ENCODE measurements around the gene PGF.
"Not testable (repeated sequence)": the region's sequence is repeated elsewhere in the genome, so short reads cannot be mapped to it uniquely, and the experiment has no call there.

PGF gene

GRCh38 chr14:74942181-74942580 is 13.2 kb downstream of the PGF start:
- no peak for DNase-seq (ENCODE audit: low read depth)

- peak; percentile 35 for DNase-seq (ENCODE audit: low read depth)
Observed at GRCh38 chr14:74941676-74942097, 13.7 kb downstream of the PGF start.

DNA sequence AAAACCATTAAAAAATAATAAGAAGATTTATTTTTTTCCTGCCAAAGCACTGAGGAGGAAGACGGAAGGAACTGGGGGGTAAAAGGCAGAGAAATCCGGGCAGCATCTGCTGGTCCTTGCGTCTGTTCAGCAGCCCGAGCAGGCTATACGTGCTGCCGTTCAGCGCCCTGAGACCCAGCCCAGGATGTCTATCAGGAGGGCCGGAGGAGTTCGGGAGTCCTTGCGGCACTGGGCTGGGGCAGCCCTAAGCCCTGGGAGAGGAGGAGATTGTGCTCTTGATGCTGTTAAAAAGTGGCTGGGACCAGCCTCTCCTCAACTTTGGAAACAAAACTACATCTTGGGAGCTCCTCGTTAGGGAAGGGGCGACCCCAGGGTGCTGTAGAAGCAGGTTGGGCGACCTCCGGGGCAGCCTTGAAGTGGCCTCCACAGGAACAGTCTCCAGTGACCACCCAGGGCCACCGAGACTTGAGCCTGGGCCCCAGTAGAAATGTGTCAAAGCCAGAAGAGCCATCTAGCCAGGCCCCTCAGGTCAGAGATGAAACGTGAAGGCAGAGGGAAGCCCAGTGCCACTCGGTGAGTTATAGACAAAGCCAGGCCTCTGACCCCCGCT is 14.3 kb downstream of the PGF start:
- no peak for DNase-seq (ENCODE audit: low read depth)

DNA sequence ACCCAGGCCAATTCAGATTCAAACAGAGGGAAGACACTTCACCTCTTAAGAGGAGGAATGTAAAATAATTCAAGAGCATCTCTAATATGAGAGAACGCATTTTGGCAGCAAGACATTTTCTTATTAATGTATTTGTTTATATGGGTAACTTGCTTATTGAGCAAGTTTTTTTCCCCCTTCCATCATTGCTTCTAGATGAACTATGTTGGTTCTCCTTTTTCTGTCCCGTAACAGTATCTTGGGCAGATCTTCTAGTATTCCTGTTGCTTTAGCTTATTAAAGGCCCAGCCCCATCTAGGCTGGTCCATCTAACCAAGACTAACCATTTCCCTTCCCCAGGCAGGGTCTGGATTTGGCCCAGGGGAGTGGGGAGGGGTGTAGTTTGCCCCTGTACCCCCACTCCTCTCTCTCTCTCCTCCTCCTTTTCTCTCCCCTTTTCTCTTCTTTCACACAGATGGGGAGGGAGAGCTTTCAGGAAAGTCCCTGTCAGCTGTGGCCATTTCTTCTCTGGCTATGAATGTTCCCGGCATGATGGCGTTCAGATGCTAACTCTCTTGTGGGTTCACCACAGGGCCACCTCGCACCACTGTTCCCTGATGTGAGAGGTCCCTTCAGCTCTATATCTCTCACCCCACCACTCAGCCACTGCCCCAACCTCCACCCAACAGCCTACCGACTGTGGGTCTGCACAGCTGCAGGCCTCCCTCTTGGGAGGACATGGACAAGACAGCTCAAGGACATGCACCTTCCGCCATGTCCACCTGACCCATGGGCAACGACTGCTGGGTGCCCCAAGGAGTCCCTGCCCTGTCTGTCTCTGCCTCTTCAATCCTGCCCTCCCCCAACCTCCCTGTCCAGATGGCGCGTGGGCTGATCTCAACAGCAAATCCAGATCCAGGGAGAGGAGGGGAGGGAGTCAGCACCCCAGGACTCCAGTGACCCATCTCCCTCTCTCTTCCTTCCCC is 16.6 kb downstream of the PGF start:
- no peak for DNase-seq (ENCODE audit: low read depth)

- DNase-seq (ENCODE audit: low read depth) = no peak
Observed at GRCh38 chr14:74937171-74937570, 18.2 kb downstream of the PGF start.

GRCh38 chr14:74936731-74937130 is 18.7 kb downstream of the PGF start:
- DNase-seq (ENCODE audit: low read depth) = no peak

DNA sequence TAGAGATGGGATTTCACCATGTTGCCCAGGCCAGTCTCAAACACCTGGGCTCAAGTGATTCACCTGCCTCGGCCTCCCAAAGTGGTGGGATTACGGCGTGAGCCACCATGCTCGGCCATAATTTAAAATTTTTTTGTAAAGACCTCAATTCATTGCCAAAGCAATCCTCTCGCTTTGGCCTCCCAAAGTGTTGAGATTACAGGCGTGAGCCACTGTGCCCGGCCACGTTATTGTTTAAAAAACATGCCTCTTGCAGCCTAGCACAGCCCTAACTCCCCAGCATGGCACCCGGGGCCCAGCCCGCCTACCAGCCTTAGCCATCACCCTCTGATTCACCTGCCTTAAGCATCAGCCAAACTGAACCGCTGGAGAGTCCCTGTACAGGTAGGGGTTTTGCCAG is 19.2 kb downstream of the PGF start:
- no peak for DNase-seq (ENCODE audit: low read depth)

- DNase-seq (ENCODE audit: low read depth) = no peak
Observed at GRCh38 chr14:74935360-74935680, 20.1 kb downstream of the PGF start.

- no peak for DNase-seq (ENCODE audit: low read depth)
Observed at GRCh38 chr14:74934476-74935359, 20.7 kb downstream of the PGF start.

- no peak for DNase-seq (ENCODE audit: low read depth)
Observed at GRCh38 chr14:74934041-74934440, 21.4 kb downstream of the PGF start.

DNA sequence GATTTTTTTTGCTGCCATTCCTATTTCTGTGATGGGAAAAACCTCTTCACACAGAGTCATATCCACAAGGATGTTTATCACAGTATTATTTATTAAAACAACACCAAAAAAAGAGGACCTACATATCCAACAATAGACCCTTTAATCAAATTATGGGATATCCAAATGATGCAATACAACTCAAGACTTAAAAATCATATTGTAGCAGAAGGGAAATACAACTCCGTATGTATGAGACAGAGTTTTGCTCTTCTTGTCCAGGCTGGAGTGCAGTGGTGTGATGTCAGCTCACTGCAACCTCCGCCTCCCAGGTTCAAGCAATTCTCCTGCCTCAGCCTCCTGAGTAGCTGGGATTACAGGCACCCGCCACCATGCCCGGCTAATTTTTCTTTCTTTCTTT is 22.5 kb downstream of the PGF start:
- not testable (repeated sequence) for DNase-seq (ENCODE audit: low read depth)

DNA sequence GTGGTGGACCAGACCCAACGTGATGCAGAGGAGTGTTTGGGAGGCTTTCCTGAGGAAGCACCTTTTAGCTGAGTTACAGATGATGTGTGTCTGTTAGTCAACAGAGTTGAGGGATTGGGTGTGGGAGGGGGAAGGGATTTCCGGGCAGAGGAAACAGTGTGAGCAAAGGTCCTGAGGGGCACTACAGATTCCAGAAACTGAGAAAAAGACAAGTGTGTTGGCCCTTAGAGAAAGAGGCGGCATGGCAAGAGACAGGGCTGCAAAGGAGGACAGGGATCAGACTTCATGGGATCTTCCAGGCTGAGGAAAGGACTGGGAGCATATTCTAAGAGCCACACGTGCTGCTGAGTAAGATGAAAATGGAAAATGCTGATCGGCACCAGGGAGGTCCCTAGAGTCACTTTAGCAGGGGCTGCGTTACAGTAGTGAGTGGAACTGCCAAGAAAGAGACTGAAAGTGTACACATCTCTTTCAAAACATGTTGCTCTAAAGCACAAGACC is 22.9 kb downstream of the PGF start:
- DNase-seq (ENCODE audit: low read depth) = no peak

DNA sequence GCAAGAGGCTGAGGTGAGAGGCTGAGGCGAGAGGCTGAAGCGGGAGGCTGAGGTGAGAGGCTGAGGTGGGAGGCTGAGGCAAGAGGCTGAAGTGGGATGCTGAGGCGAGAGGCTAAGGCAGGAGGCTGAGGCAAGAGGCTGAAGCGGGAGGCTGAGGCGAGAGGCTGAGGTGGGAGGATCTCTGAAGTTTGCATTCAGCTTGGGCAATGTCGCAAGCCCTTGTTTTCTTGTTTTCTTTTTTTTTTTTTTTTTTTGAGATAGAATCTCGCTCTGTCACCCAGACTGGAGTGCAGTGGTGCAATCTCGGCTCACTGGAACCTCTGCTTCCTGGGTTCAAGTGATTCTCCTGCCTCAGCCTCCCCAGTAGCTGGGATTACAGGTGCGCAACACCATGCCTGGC is 23.7 kb downstream of the PGF start:
- DNase-seq (ENCODE audit: low read depth) = not testable (repeated sequence)

GRCh38 chr14:74929242-74929641 is 26.2 kb downstream of the PGF start:
- no peak for DNase-seq (ENCODE audit: low read depth)

GRCh38 chr14:74927225-74927624 is 28.2 kb downstream of the PGF start:
- DNase-seq (ENCODE audit: low read depth) = no peak

GRCh38 chr14:74924061-74924460 is 31.3 kb downstream of the PGF start:
- no peak for DNase-seq (ENCODE audit: low read depth)

DNA sequence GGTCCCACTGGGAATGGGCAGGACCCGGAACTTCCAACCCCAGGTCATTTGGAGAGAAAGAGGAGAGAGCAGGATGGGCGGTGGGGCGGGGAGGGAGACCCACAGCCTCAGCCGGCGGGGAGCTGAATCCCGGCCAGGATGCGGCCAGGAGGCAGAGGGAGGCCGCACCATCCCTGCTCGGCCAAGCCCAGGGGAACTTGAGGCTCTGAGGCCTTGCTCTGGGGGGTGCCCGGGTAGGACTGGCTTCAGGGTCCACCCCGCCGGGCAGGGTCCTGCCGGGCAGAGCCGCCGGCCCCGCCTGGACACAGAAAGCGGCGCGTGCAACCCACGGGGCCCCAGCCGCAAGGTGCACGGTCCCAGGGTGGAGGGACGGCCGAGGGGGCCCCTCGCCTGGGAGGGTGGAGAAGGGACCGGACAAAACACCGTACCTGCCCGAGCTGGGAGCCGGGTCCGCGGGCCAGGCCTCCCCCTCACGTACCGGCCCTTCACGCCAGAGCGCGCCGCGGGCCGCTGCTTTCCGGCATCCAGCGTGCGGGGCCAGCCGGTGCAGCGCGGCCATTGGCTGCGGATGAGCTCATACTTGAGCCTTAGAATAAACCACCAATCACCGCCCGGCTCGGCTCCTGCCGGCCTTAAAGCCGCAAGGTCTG is 32.5 kb downstream of the PGF start, which contains the start of gene RPS6KL1:
TSS of gene RPS6KL1 (minus strand) at position 509 of the 650 bp plus-strand sequence. CDS start 1,719 bp downstream, outside the sequence.
- peak; percentile 31 for DNase-seq (ENCODE audit: low read depth)

- DNase-seq (ENCODE audit: low read depth) = no peak
Observed at GRCh38 chr14:74921987-74922751, 33.2 kb downstream of the PGF start.

DNA sequence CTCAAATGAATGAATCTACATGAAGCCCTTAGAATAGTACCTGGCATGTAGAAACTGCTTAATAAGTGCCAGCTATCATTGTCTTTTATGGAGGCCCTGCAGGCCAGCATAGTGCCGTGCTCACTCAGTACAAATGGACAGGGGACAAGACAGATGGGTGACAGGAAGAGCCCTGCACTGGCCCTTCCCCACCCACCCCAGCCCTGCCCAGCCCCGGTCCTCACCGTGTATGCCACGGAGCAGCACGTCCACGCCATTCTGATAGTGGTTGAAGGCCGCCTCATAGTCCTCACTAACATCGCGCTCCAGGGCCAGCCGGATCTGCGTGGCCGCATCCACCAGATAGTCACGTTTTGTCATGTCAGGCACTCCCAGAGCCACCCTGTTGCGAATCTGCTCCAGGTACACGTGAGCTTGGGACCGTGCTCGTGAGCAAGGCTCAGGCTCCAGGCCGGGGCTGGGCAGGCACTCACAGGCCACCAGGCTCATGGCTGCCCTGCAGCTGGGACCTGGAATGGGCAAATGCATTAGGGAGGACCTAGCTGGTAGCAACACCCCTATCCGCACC is 34.3 kb downstream of the PGF start:
- no peak for DNase-seq (ENCODE audit: low read depth)

DNA sequence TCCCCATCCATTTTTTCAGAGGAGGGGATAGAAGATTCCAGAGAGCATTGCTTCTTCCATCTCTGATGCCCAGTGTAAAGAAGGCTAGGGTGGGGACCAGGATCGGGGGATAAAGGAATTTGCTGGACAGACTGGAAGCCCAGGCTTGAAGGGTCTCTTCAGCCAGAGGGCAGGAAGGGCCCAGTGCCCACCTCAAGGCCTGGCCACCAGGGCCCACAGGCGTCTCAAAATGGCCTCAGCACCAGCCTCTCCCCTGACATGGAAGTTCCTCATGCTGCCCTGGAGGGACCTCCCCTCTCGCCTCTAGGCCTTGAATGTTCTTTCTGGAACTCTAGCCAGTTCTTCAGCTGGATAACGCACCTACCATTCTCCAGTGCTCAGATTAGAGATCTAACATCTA is 35.1 kb downstream of the PGF start:
- DNase-seq (ENCODE audit: low read depth) = no peak

Data from stimulated activated CD8-positive, alpha-beta memory T cell treated with anti-CD3 and anti-CD28 coated beads, Interleukin-15, amount 100 ng/mL, for 1 hour (primary cell).